Left lung (tissue), 10 donors: Measurements from ENCODE around the gene TUBA3C. TPM values are rescaled to one million over a fixed set of nuclear protein-coding genes. Genes with fewer than 3 reads are reported as not detected.

Experiments
- ATAC-seq: fragments of 200-7000 bp; cut with Tn5 transposase; one replicate; pipeline ENCODE4 v1.9.1; 2020; ENCODE audit warnings: moderate library complexity
- DNase-seq, 4 donors: peaks; one replicate each; pipeline ENCODE4 v3.0.0-alpha.2; 2013 to 2020
- H3K27ac ChIP-seq, 2 donors: fragments of 200-600 bp; sonication (generic) in 1 of 2; one replicate each; pipeline versions ENCODE4 v1.5.0 to v1.8.0; 2020 to 2021
- H3K27me3 ChIP-seq, 2 donors: fragments of 200-600 bp; sonication (generic) in 1 of 2; one replicate each; pipeline versions ENCODE4 v1.5.0 to v1.8.0; 2020 to 2021
- H3K36me3 ChIP-seq, 2 donors: fragments of 200-600 bp; sonication (generic) in 1 of 2; one replicate each; pipeline versions ENCODE4 v1.5.0 to v1.8.0; 2020 to 2021
- H3K4me1 ChIP-seq, 2 donors: fragments of 200-600 bp; one replicate each; pipeline ENCODE4 v1.8.0; 2021
- H3K4me3 ChIP-seq, 2 donors: fragments of 200-600 bp; sonication (generic) in 1 of 2; one replicate each; pipeline versions ENCODE4 v1.5.0 to v1.8.0; 2020 to 2021; ENCODE audit warnings: mild to moderate bottlenecking in 1 of 2
- H3K9me3 ChIP-seq, 2 donors: fragments of 200-600 bp; sonication (generic) in 1 of 2; one replicate each; pipeline versions ENCODE4 v1.5.0 to v1.8.0; 2020 to 2021
- intact Hi-C, 2 donors: fragments of 100-400 bp; cut with DNase I; formaldehyde crosslinking; loops; one replicate each; pipeline versions ENCODE4 v1.11.2 to v1.14.2; 2022
- polyA plus RNA-seq, 6 donors: library from polyadenylated mRNA; unstranded; fragments of 120-200 nt; gene quantifications; one replicate each; pipeline ENCODE4 v1.2.1, GENCODE V29; 2013; ENCODE audit not compliant: insufficient read length in 6 of 6
- total RNA-seq, 2 donors: library from RNA; stranded (reverse); fragmentation: NEBNext Ultra II Directional; extraction: Animal tissue kit (Norgen Biotek cat#: 25700); gene quantifications; one replicate each; pipeline ENCODE4 v1.2.1, GENCODE V29; 2021
- TF ChIP-seq, protein P1 (sequence below), 2 donors: fragments of 200-600 bp; sonication (generic) in 1 of 2; IDR thresholded peaks; one replicate each; pipeline versions ENCODE4 v1.5.0 to v1.8.0; 2021; ENCODE audit warnings: antibody characterized with exemption in 2 of 2
- donor health status: DM: no; HTN: yes; CAD: no.
- donor health status: DM: no; HTN: no; CAD: no.

The TUBA3C gene
- total and polyA plus RNA-seq, 8 donors, result not detected

DNA sequence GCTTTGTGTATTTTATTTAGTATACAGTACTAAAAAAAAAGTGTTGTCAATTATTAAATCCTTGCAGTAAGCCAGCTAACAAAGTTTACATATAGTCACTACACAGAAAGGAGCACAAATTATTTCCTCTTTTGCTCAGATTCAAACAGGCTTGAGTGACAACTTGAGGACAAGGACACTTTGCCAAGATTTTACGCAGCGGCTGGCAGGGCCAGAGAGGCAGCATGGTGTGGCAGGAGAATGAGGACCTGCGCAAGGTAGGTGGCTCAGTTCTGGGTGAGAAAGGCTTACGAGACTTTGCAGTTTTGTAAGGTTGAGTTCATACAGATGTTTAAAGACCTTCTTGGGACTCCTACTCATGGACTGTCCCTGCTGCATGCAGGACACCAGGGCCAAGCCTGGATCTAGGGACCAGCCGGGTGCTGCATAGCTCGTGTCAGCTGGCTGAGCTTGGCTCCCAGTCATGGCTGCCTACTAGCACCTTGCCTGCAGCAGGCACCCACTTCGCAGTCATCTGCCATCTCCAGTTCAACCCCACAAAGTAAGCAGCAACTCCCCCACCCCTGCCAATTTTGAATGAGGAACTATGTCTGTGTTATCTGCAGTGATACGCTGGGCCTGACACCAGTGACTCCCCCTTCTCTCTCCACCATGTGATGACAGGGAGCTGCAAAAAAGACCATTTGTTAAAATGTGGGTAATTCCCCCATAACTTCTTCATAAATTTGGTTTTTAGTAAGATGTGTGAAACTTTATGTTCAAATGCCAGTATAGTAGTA, 3.7 kb upstream of the TUBA3C start:
- peak; percentile 71 for ATAC-seq
- TF ChIP-seq, protein P1, sequence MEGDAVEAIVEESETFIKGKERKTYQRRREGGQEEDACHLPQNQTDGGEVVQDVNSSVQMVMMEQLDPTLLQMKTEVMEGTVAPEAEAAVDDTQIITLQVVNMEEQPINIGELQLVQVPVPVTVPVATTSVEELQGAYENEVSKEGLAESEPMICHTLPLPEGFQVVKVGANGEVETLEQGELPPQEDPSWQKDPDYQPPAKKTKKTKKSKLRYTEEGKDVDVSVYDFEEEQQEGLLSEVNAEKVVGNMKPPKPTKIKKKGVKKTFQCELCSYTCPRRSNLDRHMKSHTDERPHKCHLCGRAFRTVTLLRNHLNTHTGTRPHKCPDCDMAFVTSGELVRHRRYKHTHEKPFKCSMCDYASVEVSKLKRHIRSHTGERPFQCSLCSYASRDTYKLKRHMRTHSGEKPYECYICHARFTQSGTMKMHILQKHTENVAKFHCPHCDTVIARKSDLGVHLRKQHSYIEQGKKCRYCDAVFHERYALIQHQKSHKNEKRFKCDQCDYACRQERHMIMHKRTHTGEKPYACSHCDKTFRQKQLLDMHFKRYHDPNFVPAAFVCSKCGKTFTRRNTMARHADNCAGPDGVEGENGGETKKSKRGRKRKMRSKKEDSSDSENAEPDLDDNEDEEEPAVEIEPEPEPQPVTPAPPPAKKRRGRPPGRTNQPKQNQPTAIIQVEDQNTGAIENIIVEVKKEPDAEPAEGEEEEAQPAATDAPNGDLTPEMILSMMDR (IDR thresholded peaks at IDR 0.05), result no peak
- intact Hi-C loops, result no loop called here

DNA sequence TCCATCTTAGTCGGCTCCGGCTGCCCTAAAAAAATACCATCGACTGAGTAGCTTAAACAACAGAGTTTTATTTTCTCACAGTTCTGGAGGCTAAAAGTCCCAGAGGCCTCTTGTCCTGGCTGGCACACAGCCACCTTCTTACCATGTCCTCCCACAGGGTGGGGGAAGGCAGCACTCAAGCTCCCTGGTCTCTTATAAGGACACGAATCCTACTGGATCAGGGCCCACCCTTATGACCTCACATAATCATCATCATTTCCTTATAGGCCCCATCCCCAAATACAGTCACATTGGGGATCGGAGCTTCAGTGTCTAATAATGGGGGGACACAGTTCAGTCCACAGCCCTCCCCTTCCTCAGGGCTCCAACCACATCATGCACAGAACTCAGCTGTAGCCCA, 2.6 kb upstream of the TUBA3C start:
- H3K36me3 ChIP-seq, result no peaks in the 10 kb centered on the region
- no peaks in the 10 kb centered on the region for H3K27me3 ChIP-seq
- H3K4me3 ChIP-seq, result no peak overlapping the region
- intact Hi-C loops, result no loop called here
- DNase-seq (no peak), ATAC-seq (no peak)
- H3K4me1 ChIP-seq, result no peaks in the 10 kb centered on the region
- H3K9me3 ChIP-seq, result peaks cover 0 to 17% of the 10 kb centered on the region in 2 donors
- no peak overlapping the region for H3K27ac ChIP-seq
- TF ChIP-seq, protein P1 (IDR thresholded peaks at IDR 0.05), result no peak

More for the DNA sequence above, 3.7 kb upstream of the TUBA3C start:
- no peak overlapping the region for H3K4me3 ChIP-seq
- no peak for DNase-seq
- H3K27me3 ChIP-seq, result no peaks in the 10 kb centered on the region
- peaks cover 0 to 16% of the 10 kb centered on the region in 2 donors for H3K9me3 ChIP-seq
- H3K36me3 ChIP-seq, result no peaks in the 10 kb centered on the region
- no peak overlapping the region for H3K27ac ChIP-seq
- no peaks in the 10 kb centered on the region for H3K4me1 ChIP-seq

DNA sequence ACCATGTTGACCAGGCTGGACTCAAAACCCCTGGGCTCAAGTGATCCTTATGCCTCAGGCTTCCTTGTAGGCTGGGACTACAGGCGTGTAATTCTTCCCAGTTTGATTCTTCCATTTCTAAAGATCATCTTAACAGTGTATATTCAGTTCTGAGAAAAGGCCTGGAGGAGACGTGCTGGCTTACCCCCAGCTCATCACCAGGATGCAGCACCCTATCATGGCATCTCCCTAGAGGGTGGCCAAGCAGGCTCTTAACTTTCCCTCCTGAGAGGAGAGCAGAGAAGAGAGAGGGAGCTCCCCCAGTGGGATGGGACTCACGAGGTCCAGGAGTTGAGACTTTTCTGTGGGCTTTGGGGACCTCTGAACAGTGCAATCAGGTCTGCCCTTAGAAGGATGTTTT, 2.1 kb upstream of the TUBA3C start:
- intact Hi-C loops, result no loop called here
- no peak for ATAC-seq
- Histone ChIP-seq H3K36me3 (no peaks in the 10 kb centered on the region), H3K4me3 (no peak overlapping the region), H3K27me3 (no peaks in the 10 kb centered on the region), H3K9me3 (peaks cover 0 to 17% of the 10 kb centered on the region in 2 donors), H3K4me1 (no peaks in the 10 kb centered on the region), H3K27ac (no peak overlapping the region)
- TF ChIP-seq, protein P1 (IDR thresholded peaks at IDR 0.05), result no peak
- DNase-seq, result no peak

DNA sequence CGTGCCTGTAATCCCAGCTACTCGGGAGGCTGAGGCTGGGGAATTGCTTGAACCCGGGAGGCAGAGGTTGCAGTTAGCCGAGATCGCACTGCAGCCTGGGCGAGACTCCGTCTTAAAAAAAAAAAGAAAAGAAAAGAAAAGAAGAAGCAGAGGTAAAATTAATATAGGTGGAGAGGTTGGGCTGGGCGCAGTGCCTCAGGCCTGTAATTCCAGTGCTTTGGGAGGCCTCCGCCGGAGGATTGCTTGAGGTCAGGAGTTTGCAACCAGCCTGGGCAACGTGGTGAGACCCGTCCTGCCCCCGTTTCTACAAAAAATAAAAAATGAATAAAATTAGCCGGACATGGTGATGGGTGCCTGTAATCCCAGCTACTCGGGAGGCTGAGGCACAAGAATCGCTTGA, 912 bp upstream of the TUBA3C start:
- H3K36me3 ChIP-seq, result no peaks in the 10 kb centered on the region

DNA sequence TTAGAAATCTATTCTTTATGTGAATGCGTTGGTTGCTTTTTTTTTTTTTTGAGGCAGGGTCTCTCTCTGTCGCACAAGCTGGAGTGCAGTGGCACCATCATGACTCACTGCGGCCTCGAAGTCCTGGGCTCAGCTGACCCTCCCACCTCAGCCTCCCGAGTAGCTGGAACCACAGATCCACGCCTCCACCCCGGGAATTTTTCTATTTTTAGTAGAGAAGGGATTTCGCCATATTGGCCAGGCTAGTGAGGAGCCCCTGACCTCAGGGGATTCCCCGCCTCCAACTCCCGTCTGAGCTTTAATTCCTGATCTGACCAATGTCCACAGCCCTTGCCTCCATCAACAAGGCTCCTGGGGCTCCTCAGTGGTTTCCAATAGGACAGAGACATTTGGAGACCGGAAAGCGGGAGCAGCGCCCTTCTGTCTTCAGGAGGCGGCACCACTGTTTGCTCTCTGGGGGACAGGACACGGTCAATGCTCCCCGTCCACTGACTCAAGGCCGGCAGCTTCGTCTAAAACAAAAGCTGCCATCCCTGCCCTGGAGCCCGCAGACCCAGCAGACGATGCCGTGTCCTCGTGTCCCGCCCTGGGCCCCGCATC, 503 bp downstream of the TUBA3C start:
- Histone ChIP-seq H3K4me1 (no peaks in the 10 kb centered on the region), H3K27me3 (no peaks in the 10 kb centered on the region), H3K27ac (no peak overlapping the region), H3K4me3 (no peak overlapping the region), H3K9me3 (peaks cover 0 to 33% of the 10 kb centered on the region in 2 donors), H3K36me3 (no peaks in the 10 kb centered on the region)
- DNase-seq (no peak), ATAC-seq (no peak)
- intact Hi-C loops, result no loop called here
- TF ChIP-seq, protein P1 (IDR thresholded peaks at IDR 0.05), result no peak

More for the DNA sequence above, 912 bp upstream of the TUBA3C start:
- Histone ChIP-seq H3K4me3 (no peak overlapping the region), H3K27ac (no peak overlapping the region), H3K4me1 (no peaks in the 10 kb centered on the region), H3K27me3 (no peaks in the 10 kb centered on the region), H3K9me3 (peaks cover 0 to 27% of the 10 kb centered on the region in 2 donors)
- no peak for ATAC-seq
- TF ChIP-seq, protein P1 (IDR thresholded peaks at IDR 0.05), result no peak
- intact Hi-C loops, result no loop called here
- no peak for DNase-seq
